Measurements from ENCODE around the gene FCRLB.

- TF ChIP-seq EGR1 (IDR thresholded peaks at IDR 0.05; ENCODE audit: low read depth in 2 of 2) (no peak), CTCF (IDR thresholded peaks at IDR 0.05; ENCODE audit: low read depth, low read length, missing input control) (no peak), YY1 (IDR thresholded peaks at IDR 0.05) (no peak), REST (IDR thresholded peaks at IDR 0.05) (no peak), RAD21 (IDR thresholded peaks at IDR 0.05) (no peak), ZBTB33 (IDR thresholded peaks at IDR 0.05) (no peak), MAX (IDR thresholded peaks at IDR 0.05) (no peak), FOXA1 (IDR thresholded peaks at IDR 0.05) (no peak), FOXA2 (IDR thresholded peaks at IDR 0.05) (no peak), TAF1 (conservative IDR thresholded peaks at IDR 0.05) (no peak), JUND (IDR thresholded peaks at IDR 0.05) (no peak), ATF3 (IDR thresholded peaks at IDR 0.05) (no peak), HNF4G (IDR thresholded peaks at IDR 0.05) (no peak)
Measured at GRCh38 chr1:161709373-161709772, 12.0 kb upstream of the FCRLB start.
